GM19438 (cell line): ENCODE data around the gene PTGER2.

Experiments
- ATAC-seq: cut with Tn5 transposase; IDR thresholded peaks from one replicate; pipeline ENCODE4 v1.9.1; 2021; ENCODE audit warnings: low read depth; ENCODE audit not compliant: unreplicated experiment

The PTGER2 gene

DNA sequence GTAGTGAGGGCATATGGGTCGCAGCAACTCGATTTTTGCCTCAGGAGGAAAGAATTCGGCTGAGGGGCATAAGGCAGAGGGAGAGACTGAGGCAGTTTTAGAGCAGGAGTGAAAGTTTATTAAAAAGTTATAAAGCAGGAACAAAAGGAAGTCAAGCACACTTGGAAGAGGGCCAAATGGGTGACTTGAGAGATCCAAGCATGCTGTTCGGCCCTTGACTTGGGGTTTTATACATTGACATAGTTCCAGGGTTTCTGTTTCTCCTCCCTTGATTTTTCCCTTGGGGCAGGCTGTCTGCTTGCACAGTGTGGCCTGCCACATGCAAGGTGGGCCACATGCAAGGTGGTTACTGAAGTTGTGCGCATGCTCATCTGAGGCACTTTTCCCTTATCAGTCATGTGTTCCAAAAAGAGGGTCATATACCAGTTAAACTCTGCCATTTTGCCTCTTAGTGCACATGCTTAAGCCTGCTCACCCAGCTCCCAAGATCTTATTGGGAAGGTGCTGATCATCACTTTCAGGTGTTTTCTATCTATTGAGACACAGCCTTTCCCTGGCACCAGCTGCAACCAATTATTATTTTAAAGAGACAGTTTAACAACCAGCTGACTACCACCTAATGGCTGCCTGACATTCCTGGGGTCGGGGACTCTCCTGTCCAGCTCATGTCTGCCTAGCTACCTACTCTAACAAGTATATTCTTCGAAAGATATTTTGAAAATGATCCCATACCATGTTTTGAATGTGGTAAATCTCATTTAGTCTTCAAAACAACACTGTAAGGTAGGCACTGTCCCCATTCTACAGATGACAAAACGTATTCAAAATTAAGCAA lies 19.9 kb downstream of the PTGER2 start:
- ATAC-seq, result no peak

GRCh38 chr14:52336241-52336640 lies 22.1 kb downstream of the PTGER2 start:
- no peak for ATAC-seq

- ATAC-seq, result no peak
Observed at GRCh38 chr14:52338051-52338681, 24.1 kb downstream of the PTGER2 start.

GRCh38 chr14:52339262-52339661 lies 25.1 kb downstream of the PTGER2 start:
- no peak for ATAC-seq

GRCh38 chr14:52342849-52343596 lies 28.9 kb downstream of the PTGER2 start:
- no peak for ATAC-seq

- no peak for ATAC-seq
Observed at GRCh38 chr14:52346778-52347177, 32.7 kb downstream of the PTGER2 start.

DNA sequence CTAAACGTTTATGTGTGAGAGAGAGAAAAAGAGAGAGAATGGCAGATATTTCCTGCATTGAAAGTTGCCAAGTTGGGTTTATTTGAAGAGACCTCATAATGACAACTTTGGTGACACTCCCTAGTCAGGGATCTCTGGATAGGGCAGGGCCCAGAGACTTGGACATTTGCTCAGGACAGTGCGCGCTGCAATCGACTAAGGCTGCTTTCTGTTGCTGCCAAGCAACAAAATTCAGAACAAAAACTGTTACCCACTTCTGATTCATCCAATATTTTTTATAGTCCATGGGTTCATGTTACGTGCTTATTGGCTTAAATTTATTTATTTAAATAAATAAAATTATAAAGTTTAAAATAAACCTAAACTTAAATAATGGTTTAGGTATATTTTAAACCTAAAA lies 34.2 kb downstream of the PTGER2 start:
- no peak for ATAC-seq

GRCh38 chr14:52348776-52349175 lies 34.7 kb downstream of the PTGER2 start:
- no peak for ATAC-seq

GRCh38 chr14:52349731-52350130 lies 35.6 kb downstream of the PTGER2 start:
- no peak for ATAC-seq

GRCh38 chr14:52350445-52350844 lies 36.3 kb downstream of the PTGER2 start:
- ATAC-seq, result no peak

DNA sequence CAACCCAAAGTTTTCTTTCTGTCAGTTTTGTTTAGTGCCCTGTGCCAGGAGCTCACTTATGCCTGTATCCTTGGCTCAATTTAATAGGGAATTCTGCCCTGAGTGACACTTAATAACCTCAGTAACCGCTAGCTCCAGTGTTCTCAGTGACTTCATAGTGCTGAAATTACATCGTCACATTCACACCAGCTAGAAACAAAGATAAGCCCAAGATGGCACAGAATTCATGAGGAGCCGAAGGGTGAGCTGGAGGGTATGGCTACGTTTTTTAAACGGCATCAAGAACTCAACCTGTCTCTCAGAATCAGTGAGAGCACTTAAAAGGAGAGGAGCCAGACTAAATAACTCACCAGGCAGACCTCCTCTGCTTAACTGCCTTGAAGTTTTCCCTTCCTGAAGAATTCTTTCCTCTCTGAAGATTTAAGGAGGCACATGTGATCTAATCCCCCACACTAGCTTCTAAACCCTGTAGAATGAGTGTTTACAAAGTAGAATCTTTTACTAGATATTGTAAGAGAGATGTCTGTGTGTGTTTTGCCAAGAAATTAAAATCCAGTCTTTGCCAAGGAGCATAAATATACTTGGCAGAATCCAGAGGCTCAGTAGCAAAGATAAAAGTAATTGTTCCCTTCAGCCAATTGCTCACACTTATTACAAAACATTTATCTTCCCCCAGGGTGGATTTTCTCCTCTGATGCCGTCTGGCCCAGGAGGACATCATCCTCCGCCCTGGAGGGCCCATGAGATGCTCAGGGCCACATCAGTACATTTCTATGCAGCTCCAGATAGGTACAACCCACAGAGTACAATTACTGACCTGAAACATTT lies 37.3 kb downstream of the PTGER2 start:
- ATAC-seq, result no peak

GRCh38 chr14:52352061-52352491 lies 38.0 kb downstream of the PTGER2 start:
- ATAC-seq, result no peak

GRCh38 chr14:52352569-52352968 lies 38.5 kb downstream of the PTGER2 start:
- no peak for ATAC-seq

DNA sequence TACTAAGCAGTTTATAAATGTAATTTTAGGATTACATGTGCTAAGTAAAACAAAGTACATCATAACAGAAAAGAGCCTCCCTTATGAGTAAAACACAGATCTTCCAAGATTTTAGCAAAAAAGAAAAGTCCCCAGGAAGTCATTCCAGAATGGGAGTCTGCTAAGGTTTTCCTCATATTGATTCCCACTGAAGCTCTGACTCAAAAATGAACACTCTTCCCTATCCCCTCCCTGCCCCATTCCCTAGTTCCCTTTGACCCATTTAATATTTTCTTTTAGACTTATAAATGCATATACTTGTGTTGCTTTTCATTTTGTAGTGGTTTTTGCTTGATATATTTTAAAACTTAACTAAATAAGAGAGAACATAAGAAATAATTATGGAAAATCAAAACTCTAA lies 40.1 kb downstream of the PTGER2 start:
- no peak for ATAC-seq

DNA sequence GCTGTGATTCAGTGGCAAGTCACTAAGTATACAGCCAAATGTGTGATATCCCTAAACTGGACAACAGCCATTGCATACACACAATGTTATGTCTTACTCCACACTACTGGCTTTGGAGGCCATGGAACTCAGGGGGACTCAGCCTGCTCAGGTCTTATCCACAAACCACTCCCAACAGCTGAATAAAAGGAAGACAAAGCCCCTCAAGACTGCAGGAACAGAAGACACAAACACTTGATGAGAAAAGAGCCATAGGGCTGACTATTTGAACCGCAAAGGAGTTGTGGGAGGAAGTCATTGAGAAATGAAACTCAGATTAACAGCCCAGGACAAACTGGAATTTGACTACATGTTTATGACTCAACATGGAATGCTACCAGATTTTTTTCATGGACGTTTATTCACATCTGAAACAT lies 40.9 kb downstream of the PTGER2 start:
- no peak for ATAC-seq

- no peak for ATAC-seq
Observed at GRCh38 chr14:52355526-52355925, 41.4 kb downstream of the PTGER2 start.

- no peak for ATAC-seq
Observed at GRCh38 chr14:52356025-52356424, 41.9 kb downstream of the PTGER2 start.

DNA sequence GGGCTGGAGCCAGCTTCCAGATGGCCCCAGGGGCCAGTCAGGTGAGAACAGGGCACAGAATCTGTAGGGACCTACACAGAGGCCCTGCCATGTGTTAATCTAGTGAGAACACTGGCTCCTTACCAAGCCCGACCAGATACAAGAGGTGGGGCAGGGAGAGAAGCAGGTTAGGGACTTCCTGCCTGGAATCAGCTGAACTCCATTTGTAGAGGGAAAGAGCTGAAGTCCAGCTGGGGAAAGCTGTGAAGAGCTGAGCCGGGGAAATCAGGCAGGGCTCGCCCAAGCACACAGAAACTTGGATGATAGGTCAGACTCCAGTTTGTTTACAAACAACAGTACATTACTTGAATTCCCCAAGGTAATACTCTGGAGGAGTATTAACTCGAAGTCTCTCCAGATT lies 46.7 kb downstream of the PTGER2 start:
- ATAC-seq, result no peak

DNA sequence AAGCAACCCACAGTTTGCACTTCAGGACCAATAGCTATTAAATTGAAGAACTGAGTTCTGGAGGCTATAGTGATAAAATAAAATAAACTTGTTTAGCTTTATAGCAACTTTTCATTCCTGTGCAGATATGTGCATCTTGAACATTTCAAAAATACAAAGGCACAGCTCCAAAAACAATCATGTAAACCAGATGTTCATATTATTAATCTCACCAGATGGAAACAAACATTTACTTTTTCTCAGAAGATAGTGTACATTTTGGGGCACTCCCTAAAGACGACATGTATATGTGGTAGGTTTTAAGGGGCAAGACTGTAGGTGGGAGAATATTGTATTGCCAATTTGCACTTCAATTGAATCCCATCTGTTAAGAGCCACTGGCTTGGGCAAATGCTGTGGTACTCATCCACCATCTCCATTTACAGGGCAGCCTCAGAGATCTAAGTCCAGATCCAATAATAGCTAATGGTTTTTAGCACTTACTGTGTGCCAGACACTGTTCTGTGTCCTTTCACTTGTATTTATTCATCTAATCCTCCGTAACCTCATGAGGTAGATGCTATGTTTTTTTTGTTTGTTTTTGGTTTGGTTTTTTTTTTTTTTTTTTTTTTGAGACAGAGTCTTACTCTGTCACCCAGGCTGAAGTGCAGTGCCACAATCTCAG lies 49.1 kb downstream of the PTGER2 start:
- no peak for ATAC-seq

- ATAC-seq, result no peak
Observed at GRCh38 chr14:52363961-52364360, 49.8 kb downstream of the PTGER2 start.
